Measurements from ENCODE around the gene FAM110D.

Gene FAM110D

DNA sequence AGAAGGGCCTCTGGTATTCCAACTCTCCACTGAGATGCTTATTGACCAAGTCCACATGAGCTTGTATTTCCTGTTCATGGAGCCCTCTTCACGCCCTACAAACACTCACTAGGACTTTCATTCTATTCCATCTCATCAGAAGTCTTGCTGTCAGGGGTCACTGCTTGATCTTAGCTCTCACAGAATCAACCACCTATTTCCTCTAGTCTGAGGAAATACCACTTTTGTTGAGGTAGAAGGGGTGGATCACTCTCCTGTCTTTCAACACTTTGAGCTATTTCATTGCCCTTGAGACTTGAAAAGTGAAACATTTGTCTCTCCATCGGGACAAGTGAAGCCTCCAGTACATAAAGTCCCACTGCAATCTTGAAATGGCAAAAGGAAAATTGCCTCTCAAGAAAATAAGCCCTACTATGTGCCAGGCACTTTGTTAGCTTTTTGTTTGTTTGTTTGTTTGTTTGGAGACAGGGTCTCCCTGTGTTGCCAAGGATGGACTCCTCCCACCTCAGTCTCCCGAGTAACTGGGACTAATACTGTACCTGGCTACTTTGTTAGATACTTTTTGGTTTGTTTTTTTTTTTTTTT is 19.8 kb upstream of the FAM110D start:
- WGBS (ENCODE audit: extremely low coverage, insufficient coverage, insufficient read length): no CpG with 5 or more reads among the region's 3 CpGs
- Histone ChIP-seq H3K4ac (ENCODE audit: low read depth, low read length) (no peak overlapping the region), H3K79me2 (ENCODE audit: control insufficient read depth, insufficient read depth, low read length, poor library complexity) (no peaks in the 10 kb centered on the region), H2AK5ac (ENCODE audit: low read length) (no peak overlapping the region), H2AFZ (ENCODE audit: insufficient read depth, low read length, poor library complexity) (no peak overlapping the region), H3K36me3 (ENCODE audit: control insufficient read depth in 1 of 2, insufficient read depth in 2 of 2, low read length in 2 of 2) (no peaks in the 10 kb centered on the region), H4K12ac (ENCODE audit: low read depth, low read length) (no peak overlapping the region), H3K27ac (ENCODE audit: low read depth, low read length) (no peak overlapping the region), H2BK5ac (ENCODE audit: low read depth, low read length, poor library complexity) (no peak overlapping the region), H3K9me3 (ENCODE audit: insufficient read depth, low read depth, low read length) (no peaks in the 10 kb centered on the region), H3K9ac (ENCODE audit: low read length) (no peak overlapping the region), H3K27me3 (ENCODE audit: insufficient read depth, low read length) (no peaks in the 10 kb centered on the region), H3K4me2 (ENCODE audit: low read length) (no peak overlapping the region), H4K91ac (ENCODE audit: low read depth, low read length) (no peak overlapping the region), H2BK120ac (ENCODE audit: insufficient read depth, low read length, poor library complexity) (no peak overlapping the region), H3K4me3 (ENCODE audit: low read depth, low read length) (no peak overlapping the region), H4K8ac (ENCODE audit: low read depth, low read length) (no peak overlapping the region), H3K14ac (ENCODE audit: low read length) (no peak overlapping the region), H3K18ac (ENCODE audit: low read length) (no peak overlapping the region), H3K79me1 (ENCODE audit: low read length) (no peaks in the 10 kb centered on the region), H3K23ac (ENCODE audit: low read length) (no peak overlapping the region), H3K4me1 (ENCODE audit: control insufficient read depth in 1 of 2, insufficient read depth in 2 of 2, low read length in 2 of 2) (no peaks in the 10 kb centered on the region), H2BK12ac (ENCODE audit: low read length) (no peak overlapping the region)
- no peak for DNase-seq

DNA sequence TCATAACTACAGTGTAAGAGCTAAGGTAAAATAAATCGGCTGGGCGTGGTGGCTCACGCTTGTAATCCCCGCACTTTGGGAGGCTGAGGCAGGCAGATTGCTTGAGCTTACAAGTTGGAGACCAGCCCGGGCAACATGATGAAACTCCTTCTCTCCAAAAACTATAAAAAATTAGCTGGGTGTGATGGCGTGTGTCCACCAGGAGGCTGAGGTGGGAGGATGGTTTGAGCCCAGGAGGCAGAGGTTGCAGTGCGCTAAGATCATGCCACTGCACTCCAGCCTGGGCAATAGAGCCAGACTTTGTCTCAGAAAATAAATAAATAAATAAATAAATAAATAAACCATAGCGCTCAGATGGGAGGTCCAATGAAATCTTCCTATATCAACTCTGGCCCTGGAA is 16.7 kb upstream of the FAM110D start:
- Histone ChIP-seq H2BK120ac (ENCODE audit: insufficient read depth, low read length, poor library complexity) (no peak overlapping the region), H4K91ac (ENCODE audit: low read depth, low read length) (no peak overlapping the region), H3K18ac (ENCODE audit: low read length) (no peak overlapping the region), H3K14ac (ENCODE audit: low read length) (no peak overlapping the region), H3K9me3 (ENCODE audit: insufficient read depth, low read depth, low read length) (no peaks in the 10 kb centered on the region), H2AFZ (ENCODE audit: insufficient read depth, low read length, poor library complexity) (no peak overlapping the region), H2BK12ac (ENCODE audit: low read length) (no peak overlapping the region), H3K23ac (ENCODE audit: low read length) (no peak overlapping the region), H3K4me3 (ENCODE audit: low read depth, low read length) (no peak overlapping the region), H3K79me1 (ENCODE audit: low read length) (no peaks in the 10 kb centered on the region), H3K27me3 (ENCODE audit: insufficient read depth, low read length) (no peaks in the 10 kb centered on the region), H2BK5ac (ENCODE audit: low read depth, low read length, poor library complexity) (no peak overlapping the region), H3K27ac (ENCODE audit: low read depth, low read length) (no peak overlapping the region), H3K79me2 (ENCODE audit: control insufficient read depth, insufficient read depth, low read length, poor library complexity) (no peaks in the 10 kb centered on the region), H3K4ac (ENCODE audit: low read depth, low read length) (no peak overlapping the region), H4K8ac (ENCODE audit: low read depth, low read length) (no peak overlapping the region), H4K12ac (ENCODE audit: low read depth, low read length) (no peak overlapping the region), H2AK5ac (ENCODE audit: low read length) (no peak overlapping the region), H3K9ac (ENCODE audit: low read length) (no peak overlapping the region), H3K36me3 (ENCODE audit: control insufficient read depth in 1 of 2, insufficient read depth in 2 of 2, low read length in 2 of 2) (no peaks in the 10 kb centered on the region), H3K4me2 (ENCODE audit: low read length) (no peak overlapping the region), H3K4me1 (ENCODE audit: control insufficient read depth in 1 of 2, insufficient read depth in 2 of 2, low read length in 2 of 2) (no peaks in the 10 kb centered on the region)
- no peak for DNase-seq
- WGBS (ENCODE audit: extremely low coverage, insufficient coverage, insufficient read length): no CpG with 5 or more reads among the region's 8 CpGs

DNA sequence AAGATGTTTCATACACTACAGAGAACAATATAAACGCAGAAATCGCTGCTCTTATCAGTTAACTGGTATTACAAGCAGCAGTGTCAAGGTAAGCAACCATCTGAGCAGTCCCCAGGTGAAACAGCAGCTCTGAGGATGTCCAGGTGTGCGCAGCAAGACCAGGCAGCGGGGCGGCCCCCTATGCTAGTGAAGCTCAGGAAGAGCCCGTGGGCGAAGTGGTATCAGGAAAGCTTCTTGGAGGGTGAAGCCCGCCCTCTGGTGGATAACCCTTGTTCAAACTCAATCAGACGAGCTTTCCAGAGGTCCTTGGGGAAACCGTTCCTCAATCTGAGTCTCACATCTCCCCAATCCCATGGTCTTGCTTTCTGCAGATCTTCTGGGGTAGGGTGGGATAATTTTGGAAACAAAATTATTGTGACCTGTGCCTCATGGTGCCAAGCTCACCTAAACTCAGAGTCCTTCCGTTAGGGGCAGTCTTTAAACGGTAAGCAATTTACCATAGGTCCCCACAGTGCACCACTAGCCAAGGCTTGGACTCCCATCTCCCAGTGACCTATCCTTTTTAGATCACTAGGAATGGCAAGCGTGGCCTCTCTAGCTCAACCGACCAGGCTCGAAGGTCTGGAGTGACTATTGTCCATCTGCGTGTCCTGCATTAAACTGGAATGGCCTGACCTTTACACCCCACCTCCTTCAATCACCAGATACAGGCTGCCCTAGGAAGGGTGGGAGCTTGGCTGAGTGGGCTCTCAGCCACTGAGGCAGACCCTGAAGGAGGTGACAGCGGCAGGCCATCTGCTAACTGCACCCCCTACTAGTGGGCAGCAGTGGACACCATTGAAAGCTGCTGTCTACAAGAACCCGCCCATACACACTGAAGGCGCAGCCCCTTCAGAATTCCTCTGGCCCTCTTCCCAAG is 13.6 kb upstream of the FAM110D start:
- Histone ChIP-seq H3K23ac (ENCODE audit: low read length) (no peak overlapping the region), H4K91ac (ENCODE audit: low read depth, low read length) (no peak overlapping the region), H3K27ac (ENCODE audit: low read depth, low read length) (no peak overlapping the region)

DNA sequence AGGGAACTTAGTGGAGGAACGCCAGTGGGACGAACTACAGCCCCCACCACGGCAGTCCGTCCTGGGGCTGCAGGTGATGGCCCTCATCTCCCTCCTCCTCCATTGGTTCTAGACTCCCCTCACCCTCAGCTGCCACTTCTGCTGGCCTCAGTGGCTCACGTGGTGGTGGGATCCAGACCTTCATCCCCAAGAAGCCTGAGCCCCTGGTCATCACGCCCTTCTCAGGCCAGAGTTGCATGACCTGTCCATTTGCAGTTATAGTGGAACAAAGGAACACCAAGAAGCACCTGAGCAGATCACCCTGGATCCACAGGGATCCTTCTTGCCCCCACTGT is 13.0 kb upstream of the FAM110D start:
- no peak overlapping the region for H2BK12ac ChIP-seq (ENCODE audit: low read length)
- H3K27ac ChIP-seq (ENCODE audit: low read depth, low read length): no peak overlapping the region
- H3K18ac ChIP-seq (ENCODE audit: low read length): no peak overlapping the region
- no CpG with 5 or more reads among the region's 6 CpGs for WGBS (ENCODE audit: extremely low coverage, insufficient coverage, insufficient read length)
- no peaks in the 10 kb centered on the region for H3K79me2 ChIP-seq (ENCODE audit: control insufficient read depth, insufficient read depth, low read length, poor library complexity)
- H3K9me3 ChIP-seq (ENCODE audit: insufficient read depth, low read depth, low read length): peaks cover 2% of the 10 kb centered on the region
- no peak overlapping the region for H2AK5ac ChIP-seq (ENCODE audit: low read length)
- H3K4me1 ChIP-seq (ENCODE audit: control insufficient read depth in 1 of 2, insufficient read depth in 2 of 2, low read length in 2 of 2): no peaks in the 10 kb centered on the region
- no peaks in the 10 kb centered on the region for H3K36me3 ChIP-seq (ENCODE audit: control insufficient read depth in 1 of 2, insufficient read depth in 2 of 2, low read length in 2 of 2)
- H3K9ac ChIP-seq (ENCODE audit: low read length): no peak overlapping the region
- no peak overlapping the region for H2BK120ac ChIP-seq (ENCODE audit: insufficient read depth, low read length, poor library complexity)
- no peak overlapping the region for H4K8ac ChIP-seq (ENCODE audit: low read depth, low read length)
- no peak overlapping the region for H3K23ac ChIP-seq (ENCODE audit: low read length)
- H4K91ac ChIP-seq (ENCODE audit: low read depth, low read length): no peak overlapping the region
- no peak overlapping the region for H3K4me3 ChIP-seq (ENCODE audit: low read depth, low read length)
- no peak overlapping the region for H2AFZ ChIP-seq (ENCODE audit: insufficient read depth, low read length, poor library complexity)
- no peak overlapping the region for H3K4ac ChIP-seq (ENCODE audit: low read depth, low read length)
- DNase-seq: no peak
- H3K79me1 ChIP-seq (ENCODE audit: low read length): no peaks in the 10 kb centered on the region
- no peak overlapping the region for H4K12ac ChIP-seq (ENCODE audit: low read depth, low read length)
- H3K27me3 ChIP-seq (ENCODE audit: insufficient read depth, low read length): no peaks in the 10 kb centered on the region
- no peak overlapping the region for H3K4me2 ChIP-seq (ENCODE audit: low read length)
- H2BK5ac ChIP-seq (ENCODE audit: low read depth, low read length, poor library complexity): no peak overlapping the region
- H3K14ac ChIP-seq (ENCODE audit: low read length): no peak overlapping the region

More for the DNA sequence above, 13.6 kb upstream of the FAM110D start:
- Histone ChIP-seq H3K18ac (ENCODE audit: low read length) (no peak overlapping the region), H3K4me3 (ENCODE audit: low read depth, low read length) (no peak overlapping the region), H2AK5ac (ENCODE audit: low read length) (no peak overlapping the region), H2BK5ac (ENCODE audit: low read depth, low read length, poor library complexity) (no peak overlapping the region), H2BK12ac (ENCODE audit: low read length) (no peak overlapping the region), H3K4me1 (ENCODE audit: control insufficient read depth in 1 of 2, insufficient read depth in 2 of 2, low read length in 2 of 2) (no peaks in the 10 kb centered on the region), H2BK120ac (ENCODE audit: insufficient read depth, low read length, poor library complexity) (no peak overlapping the region), H2AFZ (ENCODE audit: insufficient read depth, low read length, poor library complexity) (no peak overlapping the region), H3K79me1 (ENCODE audit: low read length) (no peaks in the 10 kb centered on the region), H4K12ac (ENCODE audit: low read depth, low read length) (no peak overlapping the region), H3K9ac (ENCODE audit: low read length) (no peak overlapping the region), H3K79me2 (ENCODE audit: control insufficient read depth, insufficient read depth, low read length, poor library complexity) (no peaks in the 10 kb centered on the region), H3K4me2 (ENCODE audit: low read length) (no peak overlapping the region), H3K36me3 (ENCODE audit: control insufficient read depth in 1 of 2, insufficient read depth in 2 of 2, low read length in 2 of 2) (no peaks in the 10 kb centered on the region), H3K4ac (ENCODE audit: low read depth, low read length) (no peak overlapping the region), H3K27me3 (ENCODE audit: insufficient read depth, low read length) (no peaks in the 10 kb centered on the region), H4K8ac (ENCODE audit: low read depth, low read length) (no peak overlapping the region), H3K14ac (ENCODE audit: low read length) (no peak overlapping the region), H3K9me3 (ENCODE audit: insufficient read depth, low read depth, low read length) (peaks cover 2% of the 10 kb centered on the region)
- DNase-seq: peak; percentile 88 to 95
- WGBS (ENCODE audit: extremely low coverage, insufficient coverage, insufficient read length): no CpG with 5 or more reads among the region's 19 CpGs

Data from trophoblast cell (in vitro differentiated cells and primary cell).